Glutamatergic neuron (in vitro differentiated cells): ENCODE measurements around the gene ZNF442. TPM values are rescaled to one million over a fixed set of nuclear protein-coding genes. Genes with fewer than 3 reads are reported as not detected.

ENCODE experiments used
- DNase-seq: peaks from one replicate; pipeline ENCODE4 v3.0.0; 2022
- H3K27ac Mint-ChIP-seq: one replicate; pipeline ENCODE4 v1.8.0; 2020; ENCODE audit warnings: mild to moderate bottlenecking, mixed read lengths, inconsistent platforms; ENCODE audit not compliant: unreplicated experiment
- H3K27me3 Mint-ChIP-seq: one replicate; pipeline ENCODE4 v1.8.0; 2020; ENCODE audit warnings: mild to moderate bottlenecking, moderate library complexity, mixed read lengths, inconsistent platforms; ENCODE audit not compliant: unreplicated experiment
- H3K36me3 Mint-ChIP-seq: one replicate; pipeline ENCODE4 v1.8.0; 2020; ENCODE audit warnings: mild to moderate bottlenecking, mixed read lengths, inconsistent platforms; ENCODE audit not compliant: unreplicated experiment
- H3K4me1 Mint-ChIP-seq: one replicate; pipeline ENCODE4 v1.8.0; 2020; ENCODE audit warnings: mild to moderate bottlenecking, low read depth, mixed read lengths, inconsistent platforms; ENCODE audit not compliant: unreplicated experiment
- H3K4me3 Mint-ChIP-seq: one replicate; pipeline ENCODE4 v1.8.0; 2020; ENCODE audit warnings: mild to moderate bottlenecking, mixed read lengths, inconsistent platforms; ENCODE audit not compliant: unreplicated experiment
- H3K9me3 Mint-ChIP-seq: one replicate; pipeline ENCODE4 v1.8.0; 2020; ENCODE audit warnings: mild to moderate bottlenecking, moderate library complexity, mixed read lengths, inconsistent platforms; ENCODE audit not compliant: unreplicated experiment
- total RNA-seq: library from RNA; stranded (reverse); fragmentation: NEBNext Ultra II Directional; extraction: Animal tissue kit (Norgen Biotek cat#: 25700); gene quantifications from one replicate; pipeline ENCODE4 v1.2.1, GENCODE V29; 2021; ENCODE audit not compliant: unreplicated experiment
- TF ChIP-seq, protein P1 (sequence below): fragments of 200-600 bp; sonication (generic); IDR thresholded peaks from one replicate; pipeline ENCODE4 v1.5.0; 2021; ENCODE audit not compliant: partially characterized antibody, unreplicated experiment

The ZNF442 gene
- total RNA-seq, 1 donor from 2014 or later = 1.2 TPM

DNA sequence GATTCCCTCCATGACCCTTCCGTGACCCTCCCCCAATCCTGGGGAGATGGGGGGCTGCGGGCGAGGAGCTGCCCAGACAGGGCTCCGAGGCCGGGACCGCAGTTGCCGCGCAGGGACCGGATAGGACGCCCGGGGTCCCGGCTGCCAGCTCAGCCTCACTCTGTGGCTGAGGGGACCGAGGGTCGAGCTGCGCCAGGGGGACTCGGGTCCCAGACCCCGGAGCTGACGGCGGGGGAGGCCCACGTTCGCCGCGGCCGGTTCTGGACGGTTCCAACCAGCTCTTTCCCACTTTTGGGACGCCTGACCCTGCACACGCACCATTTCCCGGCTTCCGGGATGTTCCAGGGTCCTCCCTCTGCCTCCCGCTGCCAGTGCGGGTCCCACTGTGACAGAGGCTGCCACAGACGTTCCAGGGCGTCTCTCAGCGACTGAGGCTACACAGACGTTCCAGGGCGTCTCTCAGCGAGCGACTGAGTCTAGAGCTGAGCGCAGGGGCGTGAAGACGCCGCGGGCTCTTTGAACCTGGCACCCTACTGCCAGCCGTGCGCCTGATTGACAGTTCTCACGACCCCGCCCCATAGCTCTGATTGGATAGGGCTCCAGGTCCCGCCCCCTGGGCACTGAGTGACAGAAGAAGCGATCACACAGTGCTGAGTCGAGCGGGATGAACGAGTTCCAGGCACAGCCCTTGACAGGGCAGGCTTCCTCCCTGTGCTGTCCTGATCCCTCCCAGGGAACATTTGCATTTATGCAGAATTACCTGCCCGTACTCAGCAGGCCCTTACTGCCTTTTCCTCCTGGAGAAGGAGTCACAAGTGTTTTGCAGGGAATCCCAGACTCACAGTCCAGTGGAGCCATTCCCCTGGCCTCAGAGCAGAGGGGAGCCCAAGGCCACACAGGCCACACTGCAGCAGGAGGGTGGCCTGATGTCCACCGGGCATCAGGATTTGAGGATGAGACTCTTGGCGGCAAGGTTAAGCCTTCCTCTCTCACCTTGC is 32.0 kb downstream of the ZNF442 start, which contains the start of gene ZNF563:
ZNF563 (minus strand) TSS at position 472 of the 998 bp plus-strand sequence; CDS start at position 321, 151 bp downstream.
- Mint-ChIP-seq H3K4me3 (peak within 1 kb of the TSS; percentile 97), H3K36me3 (peaks cover 3% of the 10 kb centered on the region), H3K9me3 (peaks cover 2% of the 10 kb centered on the region), H3K27ac (peak within 1 kb of the TSS; percentile 72), H3K27me3 (peaks cover 6% of the 10 kb centered on the region), H3K4me1 (peaks cover 4% of the 10 kb centered on the region)
- TF ChIP-seq, protein P1, sequence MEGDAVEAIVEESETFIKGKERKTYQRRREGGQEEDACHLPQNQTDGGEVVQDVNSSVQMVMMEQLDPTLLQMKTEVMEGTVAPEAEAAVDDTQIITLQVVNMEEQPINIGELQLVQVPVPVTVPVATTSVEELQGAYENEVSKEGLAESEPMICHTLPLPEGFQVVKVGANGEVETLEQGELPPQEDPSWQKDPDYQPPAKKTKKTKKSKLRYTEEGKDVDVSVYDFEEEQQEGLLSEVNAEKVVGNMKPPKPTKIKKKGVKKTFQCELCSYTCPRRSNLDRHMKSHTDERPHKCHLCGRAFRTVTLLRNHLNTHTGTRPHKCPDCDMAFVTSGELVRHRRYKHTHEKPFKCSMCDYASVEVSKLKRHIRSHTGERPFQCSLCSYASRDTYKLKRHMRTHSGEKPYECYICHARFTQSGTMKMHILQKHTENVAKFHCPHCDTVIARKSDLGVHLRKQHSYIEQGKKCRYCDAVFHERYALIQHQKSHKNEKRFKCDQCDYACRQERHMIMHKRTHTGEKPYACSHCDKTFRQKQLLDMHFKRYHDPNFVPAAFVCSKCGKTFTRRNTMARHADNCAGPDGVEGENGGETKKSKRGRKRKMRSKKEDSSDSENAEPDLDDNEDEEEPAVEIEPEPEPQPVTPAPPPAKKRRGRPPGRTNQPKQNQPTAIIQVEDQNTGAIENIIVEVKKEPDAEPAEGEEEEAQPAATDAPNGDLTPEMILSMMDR = no peak
- DNase-seq = peak; percentile 98

DNA sequence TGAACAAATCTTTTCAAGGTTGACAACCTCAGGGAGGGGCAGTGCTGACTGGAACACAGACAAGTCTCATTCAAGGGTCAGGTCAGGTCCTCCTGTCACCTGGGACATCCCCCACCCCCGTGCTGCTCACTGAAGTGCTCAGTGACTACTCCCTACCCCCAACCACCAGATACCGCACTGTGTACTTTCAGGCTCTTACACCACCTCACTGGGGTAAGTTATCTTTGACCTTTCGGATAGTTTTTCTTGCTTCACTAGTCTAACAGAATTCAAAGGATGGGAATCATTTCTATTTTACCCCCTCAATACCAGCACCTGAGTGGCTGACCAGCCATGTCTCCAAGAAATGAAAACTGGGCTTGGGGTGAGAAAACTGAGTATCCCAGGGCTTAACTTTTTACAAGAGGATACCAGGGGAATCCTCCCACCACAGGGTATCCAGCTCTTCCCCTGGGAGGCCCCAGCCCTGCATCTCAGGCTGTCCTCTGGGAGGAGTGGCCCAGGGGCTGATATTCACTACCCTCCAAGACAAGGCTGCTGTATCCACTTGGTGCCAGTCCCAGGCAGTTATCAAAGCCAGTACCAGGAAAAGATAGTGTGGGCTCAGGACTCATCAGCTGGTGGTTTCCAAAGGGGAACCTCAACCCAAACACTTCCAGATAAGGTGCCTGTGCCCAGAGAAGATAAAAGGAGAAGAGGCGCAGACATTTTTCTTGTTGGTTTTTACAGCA is 34.1 kb downstream of the ZNF442 start:
- peaks cover 6% of the 10 kb centered on the region for H3K27me3 Mint-ChIP-seq
- DNase-seq = no peak
- peak overlapping the region; percentile 35 for H3K4me3 Mint-ChIP-seq
- H3K27ac Mint-ChIP-seq = no peak overlapping the region
- peaks cover 4% of the 10 kb centered on the region for H3K4me1 Mint-ChIP-seq
- TF ChIP-seq, protein P1 = no peak
- peaks cover 2% of the 10 kb centered on the region for H3K9me3 Mint-ChIP-seq
- no peaks in the 10 kb centered on the region for H3K36me3 Mint-ChIP-seq

DNA sequence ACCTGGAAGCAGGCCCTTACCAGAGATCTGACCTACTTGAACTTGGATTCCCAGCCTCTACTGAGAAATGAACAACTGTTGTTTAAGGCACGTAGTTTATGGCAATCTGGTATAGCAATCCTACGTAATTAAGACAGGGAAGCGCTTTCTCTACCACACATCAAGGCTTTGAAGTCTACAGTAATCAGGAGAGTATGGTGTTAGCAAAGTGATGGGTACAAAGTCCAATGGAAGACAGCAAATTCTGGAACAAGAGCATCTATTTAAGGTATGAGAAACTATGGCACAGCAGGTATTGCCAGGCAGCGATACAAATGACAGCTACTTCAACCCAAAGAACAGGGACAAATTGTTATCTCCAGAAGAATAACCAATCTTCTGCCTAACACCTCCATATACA is 35.1 kb downstream of the ZNF442 start:
- Mint-ChIP-seq H3K27me3 (peaks cover 6% of the 10 kb centered on the region), H3K4me3 (no peak overlapping the region), H3K27ac (no peak overlapping the region), H3K36me3 (no peaks in the 10 kb centered on the region), H3K9me3 (peaks cover 2% of the 10 kb centered on the region), H3K4me1 (peaks cover 4% of the 10 kb centered on the region)
- DNase-seq = no peak
- TF ChIP-seq, protein P1 = no peak

DNA sequence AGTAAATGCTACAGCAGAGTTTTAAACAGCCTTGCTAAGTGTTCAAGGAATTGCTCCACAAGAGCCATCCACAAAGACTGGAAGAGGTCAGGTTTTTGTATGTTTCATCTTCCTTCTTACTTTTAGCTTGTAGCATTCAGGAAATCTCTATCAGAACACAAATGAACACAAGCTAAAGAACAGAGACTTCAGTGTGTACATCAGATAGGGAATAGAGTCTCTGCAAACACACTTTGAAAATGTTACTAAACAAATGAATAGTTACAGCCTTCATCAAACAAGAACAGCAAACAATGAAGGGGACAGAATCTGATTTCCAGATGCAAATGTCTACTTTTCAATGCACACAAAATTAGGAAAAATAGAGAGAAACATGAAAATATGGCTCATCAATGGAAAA is 39.8 kb downstream of the ZNF442 start:
- Mint-ChIP-seq H3K4me1 (no peaks in the 10 kb centered on the region), H3K27me3 (no peaks in the 10 kb centered on the region), H3K36me3 (peaks cover 10% of the 10 kb centered on the region), H3K9me3 (peaks cover 2% of the 10 kb centered on the region), H3K27ac (no peak overlapping the region), H3K4me3 (no peak overlapping the region)
- DNase-seq = no peak
- TF ChIP-seq, protein P1 = no peak
